Measurements from ENCODE around the gene NTPCR. TPM values are rescaled to one million over a fixed set of nuclear protein-coding genes. Genes with fewer than 3 reads are reported as not detected.
"Not testable (repeated sequence)": the region's sequence is repeated elsewhere in the genome, so short reads cannot be mapped to it uniquely, and the experiment has no call there.

The NTPCR gene
- 18.5 TPM for total RNA-seq

- DNase-seq (ENCODE audit: low spot score) = peak; percentile 95
- ATAC-seq = peak; percentile 94
These were observed at the start of gene NTPCR for GRCh38 chr1:232950197-232951176. Gene NTPCR, plus strand, starts transcription at chr1:232950611. Its CDS starts 100 bp downstream, at chr1:232950711.

- no peak for DNase-seq (ENCODE audit: low spot score)
- ATAC-seq = no peak
These were observed 49.6 kb upstream of the NTPCR start for GRCh38 chr1:232900818-232901217.

- no peak for ATAC-seq
- DNase-seq (ENCODE audit: low spot score) = no peak
These were observed 49.2 kb upstream of the NTPCR start for GRCh38 chr1:232901255-232901654.

- no peak for DNase-seq (ENCODE audit: low spot score)
- ATAC-seq = no peak
These were observed 47.5 kb upstream of the NTPCR start for GRCh38 chr1:232902774-232903350.

- ATAC-seq = no peak
- DNase-seq (ENCODE audit: low spot score) = no peak
These were observed 46.3 kb upstream of the NTPCR start for GRCh38 chr1:232904131-232904530.

GRCh38 chr1:232904566-232904965 is 45.8 kb upstream of the NTPCR start:
- no peak for ATAC-seq
- DNase-seq (ENCODE audit: low spot score) = no peak

- ATAC-seq = no peak
- DNase-seq (ENCODE audit: low spot score) = no peak
These were observed 44.9 kb upstream of the NTPCR start for GRCh38 chr1:232905331-232906034.

GRCh38 chr1:232906441-232906840 is 44.0 kb upstream of the NTPCR start:
- DNase-seq (ENCODE audit: low spot score) (no peak), ATAC-seq (no peak)

- ATAC-seq (no peak), DNase-seq (ENCODE audit: low spot score) (no peak)
These were observed 41.6 kb upstream of the NTPCR start for GRCh38 chr1:232908831-232909230.

GRCh38 chr1:232909752-232910151 is 40.7 kb upstream of the NTPCR start:
- ATAC-seq = no peak

GRCh38 chr1:232911027-232911599 is 39.3 kb upstream of the NTPCR start:
- DNase-seq (ENCODE audit: low spot score) (no peak), ATAC-seq (no peak)

More at GRCh38 chr1:232909752-232910151, 40.7 kb upstream of the NTPCR start:
- no peak for DNase-seq (ENCODE audit: low spot score)

- ATAC-seq = no peak
These were observed 37.4 kb upstream of the NTPCR start for GRCh38 chr1:232912845-232913580.

GRCh38 chr1:232914271-232914670 is 36.1 kb upstream of the NTPCR start:
- DNase-seq (ENCODE audit: low spot score); ATAC-seq: not testable (repeated sequence)

More at GRCh38 chr1:232912845-232913580, 37.4 kb upstream of the NTPCR start:
- DNase-seq (ENCODE audit: low spot score) = no peak

- ATAC-seq (no peak), DNase-seq (ENCODE audit: low spot score) (no peak)
These were observed 35.2 kb upstream of the NTPCR start for GRCh38 chr1:232915212-232915611.

- no peak for ATAC-seq
These were observed 33.4 kb upstream of the NTPCR start for GRCh38 chr1:232917053-232917452.

GRCh38 chr1:232921381-232921780 is 29.0 kb upstream of the NTPCR start:
- no peak for DNase-seq (ENCODE audit: low spot score)
- no peak for ATAC-seq

More at GRCh38 chr1:232917053-232917452, 33.4 kb upstream of the NTPCR start:
- no peak for DNase-seq (ENCODE audit: low spot score)

GRCh38 chr1:232922485-232922884 is 27.9 kb upstream of the NTPCR start:
- ATAC-seq (no peak), DNase-seq (ENCODE audit: low spot score) (no peak)

- DNase-seq (ENCODE audit: low spot score) (no peak), ATAC-seq (no peak)
These were observed 26.5 kb upstream of the NTPCR start for GRCh38 chr1:232923739-232924386.

- DNase-seq (ENCODE audit: low spot score) (no peak), ATAC-seq (no peak)
These were observed 25.5 kb upstream of the NTPCR start for GRCh38 chr1:232924874-232925273.

Data from left lobe of liver (tissue), 2 donors.